HG02610 (cell line): ENCODE results near the gene NEB.
"Not testable (repeated sequence)": the region's sequence is repeated elsewhere in the genome, so short reads cannot be mapped to it uniquely, and the experiment has no call there.

ENCODE experiments used
- ATAC-seq: cut with Tn5 transposase; IDR thresholded peaks from one replicate; pipeline ENCODE4 v1.9.1; 2021; ENCODE audit warnings: mild to moderate bottlenecking, moderate library complexity; ENCODE audit not compliant: unreplicated experiment

Gene NEB

GRCh38 chr2:151619337-151619989, 114.8 kb downstream of the NEB start:
- ATAC-seq, result no peak

DNA sequence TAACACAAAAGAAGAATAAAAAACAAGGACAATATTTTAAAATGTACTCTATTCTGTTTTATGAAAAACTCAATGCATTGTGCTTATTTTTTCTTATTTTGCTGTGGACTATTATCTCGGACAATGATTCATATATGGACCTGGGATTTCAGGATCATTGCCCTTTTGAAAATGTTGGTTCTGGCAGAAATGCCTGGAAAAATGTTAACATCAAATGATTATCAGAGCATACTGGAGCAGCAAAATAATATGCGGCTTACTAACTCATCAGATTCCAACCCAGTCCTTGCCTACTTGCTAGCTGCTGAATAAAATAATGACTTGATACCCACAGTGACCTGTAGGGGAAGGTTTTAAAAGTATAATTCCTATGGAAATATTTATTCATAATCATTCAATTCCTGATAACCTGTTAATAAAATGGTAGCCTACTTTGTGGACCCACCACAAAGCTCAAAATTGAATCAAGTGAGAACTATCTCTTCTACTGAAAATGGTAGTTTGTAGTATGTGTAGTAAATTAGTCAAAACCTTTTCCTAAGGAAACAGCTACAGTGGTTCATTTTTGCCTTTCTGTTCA, 117.4 kb downstream of the NEB start:
- no peak for ATAC-seq

- ATAC-seq, result no peak
Observed at GRCh38 chr2:151614606-151615306, 119.5 kb downstream of the NEB start.

GRCh38 chr2:151614159-151614558, 120.1 kb downstream of the NEB start:
- ATAC-seq, result no peak

- no peak for ATAC-seq
Observed at GRCh38 chr2:151611351-151611750, 122.9 kb downstream of the NEB start.

DNA sequence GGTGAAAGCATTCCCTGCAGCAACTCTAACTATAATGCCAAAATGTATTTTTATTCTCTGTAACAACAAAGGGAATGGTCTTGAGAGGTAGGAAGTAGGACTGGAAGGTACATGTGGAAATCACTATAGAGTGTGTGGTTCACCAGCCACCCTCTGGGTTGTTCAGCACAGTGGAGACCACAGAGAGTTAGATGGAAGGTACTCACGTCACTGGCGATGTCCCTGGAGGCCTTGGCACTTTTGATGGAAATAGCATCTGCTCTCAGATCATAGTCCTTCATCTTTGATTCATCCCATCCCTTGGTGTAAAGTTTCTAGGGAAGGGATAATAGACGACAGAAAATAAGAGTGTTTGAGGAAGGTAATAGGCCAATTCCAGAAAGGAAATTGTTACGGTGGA, 124.0 kb downstream of the NEB start:
- no peak for ATAC-seq

DNA sequence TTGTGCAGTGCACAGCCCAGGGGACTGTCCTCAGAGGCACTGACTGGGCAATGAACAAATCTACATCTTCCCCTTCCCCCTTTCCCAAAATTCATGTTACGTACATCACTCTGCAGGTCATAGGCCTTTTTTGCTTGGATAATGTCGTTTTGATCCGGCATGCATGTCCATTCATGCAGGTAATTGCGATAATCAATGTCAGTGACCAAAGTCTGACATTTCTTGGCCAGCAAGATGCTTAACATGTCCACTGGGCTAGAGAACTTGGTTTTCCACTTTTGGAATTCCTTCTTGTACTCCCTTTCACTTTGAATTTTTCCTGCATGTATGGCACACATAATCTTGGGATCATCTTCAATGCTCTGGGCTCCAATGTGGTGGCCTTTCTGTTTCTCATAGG, 124.6 kb downstream of the NEB start:
- no peak for ATAC-seq

GRCh38 chr2:151607459-151608424, 126.5 kb downstream of the NEB start:
- not testable (repeated sequence) for ATAC-seq

DNA sequence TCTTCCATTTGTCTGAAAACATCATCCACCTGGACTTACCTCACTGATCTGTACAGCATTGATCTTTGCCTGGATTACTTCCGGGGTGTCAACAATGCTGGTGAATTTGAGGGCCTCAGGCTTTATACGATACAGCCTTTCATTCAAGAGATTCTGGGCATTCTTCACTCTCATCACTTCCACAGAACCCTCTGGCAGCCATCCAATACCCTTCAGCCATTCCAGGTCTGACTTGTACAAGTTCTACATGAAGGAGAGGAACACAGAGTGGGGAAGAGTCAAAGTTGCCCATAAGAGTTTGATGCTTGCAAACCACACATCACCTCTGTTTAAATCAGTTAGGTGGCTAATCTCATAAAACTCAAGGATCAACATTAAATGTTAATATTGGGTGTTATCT, 130.7 kb downstream of the NEB start:
- not testable (repeated sequence) for ATAC-seq

GRCh38 chr2:151602402-151602801, 131.9 kb downstream of the NEB start:
- ATAC-seq, result not testable (repeated sequence)

- ATAC-seq, result not testable (repeated sequence)
Observed at GRCh38 chr2:151601803-151602202, 132.5 kb downstream of the NEB start.

- not testable (repeated sequence) for ATAC-seq
Observed at GRCh38 chr2:151596903-151597608, 137.2 kb downstream of the NEB start.

GRCh38 chr2:151591908-151592255, 142.4 kb downstream of the NEB start:
- not testable (repeated sequence) for ATAC-seq

GRCh38 chr2:151591250-151591907, 142.9 kb downstream of the NEB start:
- not testable (repeated sequence) for ATAC-seq

DNA sequence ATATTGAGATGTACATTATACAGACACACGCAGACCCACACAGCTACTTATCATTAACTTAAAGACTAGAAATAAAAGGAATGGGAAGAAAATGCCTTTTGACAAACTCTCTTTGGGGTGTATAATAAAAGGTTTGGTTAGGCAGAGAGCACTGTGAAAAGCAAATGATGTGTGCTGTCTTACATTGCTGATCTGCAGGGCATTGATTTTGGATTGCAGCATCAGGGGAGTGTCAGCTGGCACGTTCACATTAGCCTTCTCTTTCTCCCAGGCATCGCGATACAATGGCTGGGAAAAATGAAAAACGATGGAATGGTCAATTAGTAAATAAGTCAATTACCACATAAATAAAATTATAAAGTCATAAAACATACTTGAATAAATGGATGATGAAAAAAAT, 153.0 kb downstream of the NEB start:
- not testable (repeated sequence) for ATAC-seq

DNA sequence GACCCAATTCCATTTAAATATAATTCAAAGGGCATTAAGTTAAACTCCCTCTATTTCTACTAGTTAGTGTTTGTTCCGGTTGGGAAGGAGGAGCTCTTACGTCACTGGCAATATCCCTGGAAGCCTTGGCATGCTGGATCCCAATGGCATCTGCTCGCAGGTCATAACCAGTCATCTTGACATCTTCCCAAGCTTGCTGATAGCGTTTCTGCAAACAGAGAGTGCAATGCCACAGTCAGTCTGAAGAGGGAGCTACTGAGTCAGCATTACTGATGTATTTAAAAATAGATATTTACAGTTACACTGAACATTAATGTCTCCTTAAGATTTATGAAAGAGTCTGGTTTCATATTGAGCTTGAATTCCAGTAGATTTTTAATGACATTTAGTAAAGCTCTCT, 153.6 kb downstream of the NEB start:
- not testable (repeated sequence) for ATAC-seq

DNA sequence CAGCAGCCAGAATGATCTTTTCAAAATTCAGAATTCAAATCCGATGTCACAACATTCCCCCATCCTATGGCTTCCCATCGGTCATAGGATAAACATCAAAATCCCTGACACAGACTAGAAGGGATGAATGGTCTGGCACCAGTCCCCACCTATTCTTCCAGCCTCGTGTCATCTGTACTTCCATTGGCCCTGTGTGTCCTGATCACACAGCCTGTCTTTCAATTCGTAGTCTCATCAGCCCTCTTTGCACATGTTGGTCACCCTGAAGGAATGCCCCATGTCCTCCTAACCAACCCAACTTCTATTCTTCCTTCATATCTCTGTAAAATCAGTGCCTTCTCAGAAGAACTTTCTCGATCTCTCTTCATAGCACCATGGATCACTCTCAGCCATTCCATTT, 157.2 kb downstream of the NEB start:
- no peak for ATAC-seq

DNA sequence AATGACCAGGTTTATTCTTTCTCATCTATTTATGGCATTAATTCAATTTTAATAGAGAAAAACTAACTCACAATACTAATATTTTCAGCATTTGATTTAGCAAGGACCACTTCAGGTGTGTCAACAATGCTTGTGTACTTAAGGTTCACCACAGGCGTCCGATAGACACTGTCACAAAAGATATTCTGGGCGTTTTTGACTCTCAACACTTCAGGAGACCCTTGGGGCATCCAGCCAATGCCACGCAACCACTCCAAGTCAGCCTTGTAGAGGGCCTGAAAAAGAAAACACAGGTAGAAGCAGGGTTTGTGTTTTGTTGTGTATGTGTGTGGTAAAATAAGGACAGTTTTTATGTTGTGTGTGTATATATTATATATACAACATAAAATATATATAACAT, 158.2 kb downstream of the NEB start:
- ATAC-seq, result no peak

DNA sequence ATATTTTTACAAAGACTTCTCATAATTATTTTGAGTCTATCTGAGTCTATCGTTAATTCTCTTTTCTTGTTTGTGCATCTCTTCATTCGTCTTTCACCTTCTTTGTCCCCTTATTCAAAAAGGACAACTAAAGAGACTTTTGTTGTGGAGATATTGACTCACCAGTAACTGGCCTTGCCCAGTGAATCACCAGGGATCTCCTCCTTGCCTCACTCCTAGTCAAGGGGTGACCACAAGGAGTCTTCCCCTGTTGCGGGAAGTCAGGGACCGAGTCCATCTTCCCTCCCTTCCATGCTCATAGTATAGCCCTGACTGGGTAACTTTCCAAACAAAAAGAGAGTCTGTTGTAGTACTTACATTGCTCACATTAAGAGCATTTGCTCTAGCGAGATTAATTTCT, 158.9 kb downstream of the NEB start:
- ATAC-seq, result no peak

DNA sequence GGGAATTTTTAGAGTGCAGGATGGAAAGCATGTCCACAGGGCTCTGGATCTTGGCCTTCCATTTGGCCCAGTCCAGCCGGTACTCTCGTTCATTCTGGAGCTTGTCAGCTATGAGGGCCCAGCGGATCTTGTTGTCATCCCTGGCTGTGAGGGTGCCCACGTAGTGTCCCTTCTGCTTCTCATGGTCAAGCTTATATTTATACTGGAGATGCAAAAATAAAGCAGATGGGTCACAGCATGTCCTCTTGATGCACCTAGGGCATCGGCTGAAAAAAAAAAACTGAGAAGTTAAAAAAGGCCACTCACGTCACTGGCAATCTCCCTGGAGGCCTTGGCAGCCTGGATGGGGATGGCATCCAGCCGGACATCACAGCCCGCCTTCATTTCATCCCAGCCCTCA, 164.1 kb downstream of the NEB start:
- no peak for ATAC-seq
